ENCODE results near the gene AGFG2. TPM values are rescaled to one million over a fixed set of nuclear protein-coding genes. Genes with fewer than 3 reads are reported as not detected.
"Not testable (repeated sequence)": the region's sequence is repeated elsewhere in the genome, so short reads cannot be mapped to it uniquely, and the experiment has no call there.

Gene AGFG2, protein sequence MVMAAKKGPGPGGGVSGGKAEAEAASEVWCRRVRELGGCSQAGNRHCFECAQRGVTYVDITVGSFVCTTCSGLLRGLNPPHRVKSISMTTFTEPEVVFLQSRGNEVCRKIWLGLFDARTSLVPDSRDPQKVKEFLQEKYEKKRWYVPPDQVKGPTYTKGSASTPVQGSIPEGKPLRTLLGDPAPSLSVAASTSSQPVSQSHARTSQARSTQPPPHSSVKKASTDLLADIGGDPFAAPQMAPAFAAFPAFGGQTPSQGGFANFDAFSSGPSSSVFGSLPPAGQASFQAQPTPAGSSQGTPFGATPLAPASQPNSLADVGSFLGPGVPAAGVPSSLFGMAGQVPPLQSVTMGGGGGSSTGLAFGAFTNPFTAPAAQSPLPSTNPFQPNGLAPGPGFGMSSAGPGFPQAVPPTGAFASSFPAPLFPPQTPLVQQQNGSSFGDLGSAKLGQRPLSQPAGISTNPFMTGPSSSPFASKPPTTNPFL
- polyA plus RNA-seq (2013, experiment 1 of 4), result 4.9 TPM
- 4.9 TPM for polyA plus RNA-seq (2013, experiment 2 of 4)
- 4.3 TPM for polyA plus RNA-seq (2013, experiment 3 of 4)
- 4.7 TPM for polyA plus RNA-seq (2013, experiment 4 of 4)

DNA sequence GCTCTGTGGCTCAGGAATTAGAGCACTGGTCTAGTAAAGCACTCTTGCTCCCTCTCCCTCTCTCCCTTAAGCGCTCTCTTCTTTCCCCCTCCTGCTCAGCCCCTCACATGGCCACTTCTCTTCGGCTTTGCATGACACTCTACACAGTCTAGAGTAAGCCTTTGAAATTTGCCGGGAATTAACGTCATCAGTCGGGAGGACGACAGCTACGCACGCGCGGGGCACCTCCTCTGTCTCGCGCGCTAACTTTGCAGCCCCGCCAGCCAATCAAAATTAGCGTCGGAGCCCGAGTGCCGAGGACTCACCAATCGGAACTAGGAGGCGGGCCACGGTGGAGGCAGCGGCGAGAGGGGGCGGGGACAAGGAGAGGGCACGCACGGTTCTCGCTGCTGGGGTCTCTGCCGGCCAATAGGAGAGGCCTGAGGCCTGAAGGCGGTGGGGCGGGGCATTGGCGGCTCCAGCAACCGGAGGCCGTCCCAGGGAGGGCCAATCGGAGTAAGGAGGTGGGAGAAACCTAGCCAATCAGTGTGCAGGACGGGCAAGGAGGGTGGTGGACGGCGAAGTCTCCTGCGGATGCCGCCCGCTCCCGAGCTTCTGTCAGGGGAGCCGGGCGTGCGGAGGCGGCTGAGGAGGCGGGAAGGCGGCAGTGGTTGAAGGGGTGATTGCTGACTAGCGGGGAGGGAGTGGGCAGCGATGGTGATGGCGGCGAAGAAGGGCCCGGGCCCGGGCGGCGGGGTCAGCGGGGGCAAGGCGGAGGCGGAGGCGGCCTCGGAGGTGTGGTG is at the start of gene AGFG2:
Gene AGFG2, plus strand, starts transcription at position 550 of the 782 bp plus-strand sequence. Its CDS starts 144 bp downstream, at position 694.
- Histone ChIP-seq H3K27me3 (ENCODE audit: control insufficient read depth, insufficient read depth, low read length, poor library complexity, severe bottlenecking) (peaks cover 11% of the 10 kb centered on the region), H3K9me3 (ENCODE audit: control insufficient read depth, low read length) (no peaks in the 10 kb centered on the region), H3K4me1 (ENCODE audit: control insufficient read depth, insufficient read depth, low read length) (no peaks in the 10 kb centered on the region), H3K4me3 (ENCODE audit: insufficient read depth, low read depth, low read length) (peak within 1 kb of the TSS; percentile 72), H3K27ac (ENCODE audit: insufficient read depth, low read depth, low read length, poor library complexity, severe bottlenecking) (peak within 1 kb of the TSS; percentile 36), H3K36me3 (ENCODE audit: control insufficient read depth, insufficient read depth, low read length) (no peaks in the 10 kb centered on the region)
- WGBS, 2 experiments, result 0 to 1% methylated on average over 60 of the region's 60 CpGs

DNA sequence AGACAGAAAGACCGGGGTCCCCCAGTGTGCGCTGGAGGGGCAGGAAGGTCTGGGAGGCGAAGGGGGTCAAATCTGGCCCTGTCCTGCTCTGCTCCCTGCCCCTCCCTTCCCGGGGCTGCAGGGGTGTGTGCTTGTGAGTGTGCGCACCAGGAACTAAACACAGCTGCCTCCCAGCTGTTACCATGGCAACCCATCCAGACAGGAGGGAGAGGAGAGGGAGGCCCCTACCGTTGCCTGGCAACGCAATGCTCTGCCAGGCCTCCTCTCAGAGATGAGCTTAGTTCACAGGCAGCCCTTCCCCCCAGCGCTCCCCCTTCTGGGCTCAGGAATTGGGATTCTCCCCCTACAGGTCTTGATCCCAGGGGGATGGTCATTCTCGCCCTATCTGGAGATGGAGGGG is 49.2 kb upstream of the AGFG2 start:
- H3K27ac ChIP-seq (ENCODE audit: insufficient read depth, low read depth, low read length, poor library complexity, severe bottlenecking), result peak overlapping the region; percentile 63

DNA sequence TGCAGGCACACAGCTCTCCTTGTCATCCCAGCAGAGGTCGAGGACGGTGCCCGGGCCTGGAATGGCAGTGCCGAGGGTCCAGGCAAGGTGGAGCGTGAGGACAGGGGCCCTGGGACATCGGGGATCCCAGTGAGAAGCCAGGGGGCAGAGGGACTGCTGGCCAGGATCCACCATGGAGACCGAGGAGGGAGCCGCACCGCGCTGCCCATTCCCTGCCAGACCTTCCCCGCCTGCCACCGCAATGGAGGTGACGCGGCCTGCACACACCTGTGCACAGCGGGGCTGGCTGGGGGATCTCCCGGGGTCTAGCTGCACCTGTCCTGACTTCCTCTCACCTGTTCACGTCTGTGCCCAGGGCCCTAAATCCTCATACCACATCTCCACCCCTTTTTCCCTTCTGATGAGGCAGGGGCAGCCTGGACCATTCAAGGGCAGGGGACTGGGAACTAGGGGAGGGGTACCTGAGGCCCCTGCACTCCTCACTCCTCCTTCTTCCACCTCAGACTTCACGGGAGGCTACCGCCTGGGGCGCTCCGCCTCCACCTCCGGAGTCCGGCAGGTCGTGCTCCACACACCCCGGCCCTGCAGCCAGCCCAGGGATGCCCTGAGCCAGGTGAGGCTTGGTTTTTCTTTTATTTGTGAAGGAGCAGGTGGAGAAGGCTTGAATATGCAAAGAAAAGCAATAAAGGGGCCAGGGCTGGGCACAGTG is 48.4 kb upstream of the AGFG2 start:
- 91% methylated on average over 25 of the region's 25 CpGs for WGBS, 2 experiments
- H3K9me3 ChIP-seq (ENCODE audit: control insufficient read depth, low read length), result no peaks in the 10 kb centered on the region
- H3K27ac ChIP-seq (ENCODE audit: insufficient read depth, low read depth, low read length, poor library complexity, severe bottlenecking), result peak overlapping the region; percentile 63

More for the DNA sequence above, 49.2 kb upstream of the AGFG2 start:
- 20 to 23% methylated on average over 9 of the region's 9 CpGs for WGBS, 2 experiments
- Histone ChIP-seq H3K36me3 (ENCODE audit: control insufficient read depth, insufficient read depth, low read length) (no peaks in the 10 kb centered on the region), H3K4me3 (ENCODE audit: insufficient read depth, low read depth, low read length) (peak overlapping the region; percentile 10), H3K9me3 (ENCODE audit: control insufficient read depth, low read length) (no peaks in the 10 kb centered on the region), H3K4me1 (ENCODE audit: control insufficient read depth, insufficient read depth, low read length) (peaks cover 48% of the 10 kb centered on the region), H3K27me3 (ENCODE audit: control insufficient read depth, insufficient read depth, low read length, poor library complexity, severe bottlenecking) (peaks cover 4% of the 10 kb centered on the region)

DNA sequence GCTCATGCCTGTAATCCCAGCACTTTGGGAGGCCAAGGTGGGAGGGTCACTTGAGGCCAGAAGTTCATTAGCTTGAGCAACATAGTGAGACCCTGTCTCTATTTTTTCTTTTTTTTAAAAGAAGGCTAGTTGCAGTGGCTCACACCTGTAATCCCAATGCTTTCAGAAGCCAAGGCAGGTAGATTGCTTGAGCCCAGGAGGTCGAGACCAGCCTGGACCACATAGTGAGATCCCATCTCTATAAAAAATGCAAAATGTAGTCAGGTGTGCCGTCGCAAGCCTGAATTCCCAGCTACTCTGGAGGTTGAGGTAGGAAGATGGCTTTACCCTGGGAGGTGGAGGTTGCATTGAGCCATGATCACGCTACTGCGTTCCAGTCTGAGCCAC is 47.8 kb upstream of the AGFG2 start:
- H3K4me1 ChIP-seq (ENCODE audit: control insufficient read depth, insufficient read depth, low read length), result peaks cover 36% of the 10 kb centered on the region
- 84 to 88% methylated on average over 5 of the region's 5 CpGs for WGBS, 2 experiments
- H3K27ac ChIP-seq (ENCODE audit: insufficient read depth, low read depth, low read length, poor library complexity, severe bottlenecking), result no peak overlapping the region
- H3K36me3 ChIP-seq (ENCODE audit: control insufficient read depth, insufficient read depth, low read length), result no peaks in the 10 kb centered on the region
- H3K9me3 ChIP-seq (ENCODE audit: control insufficient read depth, low read length), result no peaks in the 10 kb centered on the region
- no peak overlapping the region for H3K4me3 ChIP-seq (ENCODE audit: insufficient read depth, low read depth, low read length)
- peaks cover 4% of the 10 kb centered on the region for H3K27me3 ChIP-seq (ENCODE audit: control insufficient read depth, insufficient read depth, low read length, poor library complexity, severe bottlenecking)

More for the DNA sequence above, 48.4 kb upstream of the AGFG2 start:
- Histone ChIP-seq H3K36me3 (ENCODE audit: control insufficient read depth, insufficient read depth, low read length) (no peaks in the 10 kb centered on the region), H3K4me3 (ENCODE audit: insufficient read depth, low read depth, low read length) (peak overlapping the region; percentile 10), H3K27me3 (ENCODE audit: control insufficient read depth, insufficient read depth, low read length, poor library complexity, severe bottlenecking) (peaks cover 4% of the 10 kb centered on the region), H3K4me1 (ENCODE audit: control insufficient read depth, insufficient read depth, low read length) (peaks cover 41% of the 10 kb centered on the region)

DNA sequence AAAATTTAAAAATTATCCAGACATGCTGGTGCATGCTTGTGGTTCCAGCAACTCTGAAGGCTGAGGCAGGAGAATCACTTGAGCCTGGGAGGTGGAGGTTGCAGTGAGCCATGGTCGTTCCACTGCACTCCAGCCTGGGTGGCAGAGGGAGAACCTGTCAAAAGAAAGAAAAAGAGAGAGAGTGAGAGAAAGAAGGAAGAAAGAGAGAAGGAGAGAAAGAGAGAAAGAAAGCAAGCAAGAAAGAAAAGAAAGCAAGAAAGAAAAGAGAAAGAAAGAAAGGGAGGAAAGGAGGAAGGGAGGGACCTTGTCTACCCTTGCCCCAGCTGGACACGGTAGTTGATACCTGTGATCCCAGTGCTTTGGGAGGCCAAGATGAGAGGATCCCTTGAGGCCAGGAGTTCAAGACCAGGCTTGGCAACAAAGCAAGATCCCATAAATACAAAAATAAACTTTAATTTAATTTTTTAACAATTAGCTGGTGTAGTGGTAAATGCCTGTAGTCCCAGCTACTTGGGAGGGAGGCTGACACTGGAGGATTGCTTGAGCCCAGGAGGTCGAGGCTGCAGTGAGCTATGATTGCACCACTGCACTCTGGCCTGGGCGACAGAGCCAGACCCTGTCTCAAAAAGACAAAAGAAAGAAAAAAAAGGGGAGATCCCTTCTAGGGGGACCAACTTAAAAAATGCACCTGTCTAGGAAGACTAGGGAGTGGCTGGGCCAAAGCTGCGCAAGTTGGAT is 46.1 kb upstream of the AGFG2 start:
- Histone ChIP-seq H3K9me3 (ENCODE audit: control insufficient read depth, low read length) (no peaks in the 10 kb centered on the region), H3K4me1 (ENCODE audit: control insufficient read depth, insufficient read depth, low read length) (peaks cover 25% of the 10 kb centered on the region), H3K27me3 (ENCODE audit: control insufficient read depth, insufficient read depth, low read length, poor library complexity, severe bottlenecking) (peaks cover 4% of the 10 kb centered on the region), H3K27ac (ENCODE audit: insufficient read depth, low read depth, low read length, poor library complexity, severe bottlenecking) (no peak overlapping the region), H3K36me3 (ENCODE audit: control insufficient read depth, insufficient read depth, low read length) (no peaks in the 10 kb centered on the region), H3K4me3 (ENCODE audit: insufficient read depth, low read depth, low read length) (peak overlapping the region; percentile 29)
- WGBS, 2 experiments, result 88 to 90% methylated on average over 5 of the region's 5 CpGs

DNA sequence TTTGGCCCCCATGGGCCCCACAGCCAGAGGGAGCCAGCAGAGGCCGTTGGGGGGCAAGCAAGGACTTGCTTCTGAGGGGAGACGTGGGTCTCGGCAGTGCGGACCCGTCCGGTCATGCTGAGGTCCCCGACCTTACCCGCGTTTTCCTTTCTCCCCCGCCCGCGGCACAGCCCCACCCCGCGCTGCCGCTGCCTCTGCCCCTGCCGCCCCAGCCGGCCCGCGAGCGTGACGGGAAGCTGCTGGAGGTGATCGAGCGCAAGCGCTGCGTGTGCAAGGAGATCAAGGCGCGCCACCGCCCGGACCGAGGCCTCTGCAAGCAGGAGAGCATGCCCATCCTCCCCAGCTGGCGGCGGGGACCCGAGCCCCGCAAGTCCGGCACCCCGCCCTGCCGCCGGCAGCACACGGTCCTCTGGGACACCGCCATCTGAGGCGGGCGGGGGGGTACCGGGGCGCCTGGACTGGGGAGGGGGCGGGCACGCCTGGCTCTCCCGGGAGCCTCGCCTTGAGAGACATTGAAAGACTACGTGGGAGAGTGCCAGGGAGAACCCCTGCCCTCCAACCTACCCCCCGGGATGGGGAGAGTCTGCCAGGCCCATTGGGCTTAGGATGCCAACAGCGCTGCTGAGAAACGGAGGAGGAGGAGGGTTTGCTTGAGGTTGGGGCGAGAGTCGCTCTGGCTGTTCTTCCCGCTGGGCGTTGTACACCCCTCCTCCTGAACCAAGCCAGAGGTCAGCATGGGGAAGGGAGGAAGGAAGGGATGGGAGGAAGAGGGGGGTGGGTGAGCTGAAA is 45.3 kb upstream of the AGFG2 start:
- peaks cover 4% of the 10 kb centered on the region for H3K27me3 ChIP-seq (ENCODE audit: control insufficient read depth, insufficient read depth, low read length, poor library complexity, severe bottlenecking)
- 7 to 11% methylated on average over 56 of the region's 56 CpGs for WGBS, 2 experiments
- H3K36me3 ChIP-seq (ENCODE audit: control insufficient read depth, insufficient read depth, low read length), result no peaks in the 10 kb centered on the region
- H3K9me3 ChIP-seq (ENCODE audit: control insufficient read depth, low read length), result no peaks in the 10 kb centered on the region
- peaks cover 17% of the 10 kb centered on the region for H3K4me1 ChIP-seq (ENCODE audit: control insufficient read depth, insufficient read depth, low read length)
- peak overlapping the region; percentile 29 for H3K4me3 ChIP-seq (ENCODE audit: insufficient read depth, low read depth, low read length)
- no peak overlapping the region for H3K27ac ChIP-seq (ENCODE audit: insufficient read depth, low read depth, low read length, poor library complexity, severe bottlenecking)

DNA sequence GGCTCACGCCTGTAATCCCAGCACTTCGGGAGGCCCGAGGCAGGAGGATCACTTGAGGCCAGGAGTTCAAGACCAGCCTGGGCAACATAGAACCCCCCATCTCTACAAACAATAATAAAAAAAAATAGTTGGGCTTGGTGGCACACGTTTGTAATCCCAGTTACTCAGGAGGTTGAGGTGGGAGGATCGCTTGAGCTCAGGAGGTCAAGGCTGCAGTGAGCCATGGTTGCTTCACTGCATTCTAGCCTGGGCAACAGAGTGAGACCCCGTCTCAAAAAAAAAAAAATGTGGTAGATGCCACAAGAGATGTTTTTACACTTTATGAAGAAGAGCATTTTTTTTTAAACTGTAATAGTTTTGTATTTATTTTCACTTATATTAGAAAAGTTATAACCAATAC is 42.5 kb upstream of the AGFG2 start:
- WGBS, 2 experiments, result 92 to 94% methylated on average over 6 of the region's 6 CpGs
- Histone ChIP-seq H3K27me3 (ENCODE audit: control insufficient read depth, insufficient read depth, low read length, poor library complexity, severe bottlenecking) (peaks cover 4% of the 10 kb centered on the region), H3K36me3 (ENCODE audit: control insufficient read depth, insufficient read depth, low read length) (no peaks in the 10 kb centered on the region), H3K4me3 (ENCODE audit: insufficient read depth, low read depth, low read length) (no peak overlapping the region), H3K9me3 (ENCODE audit: control insufficient read depth, low read length) (no peaks in the 10 kb centered on the region), H3K27ac (ENCODE audit: insufficient read depth, low read depth, low read length, poor library complexity, severe bottlenecking) (no peak overlapping the region), H3K4me1 (ENCODE audit: control insufficient read depth, insufficient read depth, low read length) (no peaks in the 10 kb centered on the region)

DNA sequence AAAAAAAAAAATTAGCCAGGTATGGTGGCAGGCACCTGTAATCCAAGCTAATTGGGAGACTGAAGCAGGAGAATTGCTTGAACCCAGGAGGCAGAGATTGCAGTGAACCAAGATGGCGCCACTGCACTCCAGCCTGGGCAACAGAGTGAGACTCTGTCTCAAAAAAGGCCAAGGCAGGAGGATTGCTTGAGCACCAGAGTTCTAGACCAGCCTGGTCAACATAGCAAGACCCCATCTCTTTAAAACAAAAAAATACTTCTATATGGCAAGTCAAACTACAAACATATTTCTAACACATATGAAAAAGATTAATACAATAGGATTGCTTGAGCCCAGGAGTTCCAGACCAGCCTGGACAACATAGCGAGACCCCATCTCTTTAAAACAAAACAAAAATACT is 38.3 kb upstream of the AGFG2 start:
- H3K4me3 ChIP-seq (ENCODE audit: insufficient read depth, low read depth, low read length); H3K9me3 ChIP-seq (ENCODE audit: control insufficient read depth, low read length); H3K27me3 ChIP-seq (ENCODE audit: control insufficient read depth, insufficient read depth, low read length, poor library complexity, severe bottlenecking); H3K36me3 ChIP-seq (ENCODE audit: control insufficient read depth, insufficient read depth, low read length); H3K27ac ChIP-seq (ENCODE audit: insufficient read depth, low read depth, low read length, poor library complexity, severe bottlenecking); H3K4me1 ChIP-seq (ENCODE audit: control insufficient read depth, insufficient read depth, low read length): not testable (repeated sequence)
- 88 to 92% methylated on average over 1 to 2 of the region's 2 CpGs for WGBS, 2 experiments

DNA sequence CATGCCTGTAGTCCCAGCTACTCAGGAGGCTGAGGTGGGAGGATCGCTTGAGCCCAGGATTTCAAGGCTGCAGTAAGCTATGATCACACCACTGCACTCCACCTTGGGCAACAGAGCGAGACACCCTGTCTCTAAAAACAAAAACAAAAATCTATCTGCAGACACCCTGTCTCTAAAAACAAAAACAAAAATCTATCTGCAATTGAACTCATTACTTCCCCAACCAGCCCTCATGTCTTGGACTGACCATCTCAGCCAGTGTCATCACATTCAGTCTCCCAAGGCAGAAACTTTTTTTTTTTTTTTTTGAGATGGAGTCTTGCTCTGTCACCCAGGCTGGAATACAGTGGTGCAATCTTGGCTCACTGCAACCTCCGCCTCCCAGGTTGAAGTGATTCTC is 35.0 kb upstream of the AGFG2 start:
- WGBS, 2 experiments, result 93 to 95% methylated on average over 3 of the region's 3 CpGs
- H3K4me1 ChIP-seq (ENCODE audit: control insufficient read depth, insufficient read depth, low read length), result not testable (repeated sequence)

More for the DNA sequence above, 35.0 kb upstream of the AGFG2 start:
- not testable (repeated sequence) for H3K27ac ChIP-seq (ENCODE audit: insufficient read depth, low read depth, low read length, poor library complexity, severe bottlenecking); H3K9me3 ChIP-seq (ENCODE audit: control insufficient read depth, low read length); H3K27me3 ChIP-seq (ENCODE audit: control insufficient read depth, insufficient read depth, low read length, poor library complexity, severe bottlenecking); H3K36me3 ChIP-seq (ENCODE audit: control insufficient read depth, insufficient read depth, low read length); H3K4me3 ChIP-seq (ENCODE audit: insufficient read depth, low read depth, low read length)

Measured in ectodermal cell (in vitro differentiated cells).